Adipose tissue (tissue), 3 donors: Measurements from ENCODE around the gene ERN1. TPM values are rescaled to one million over a fixed set of nuclear protein-coding genes. Genes with fewer than 3 reads are reported as not detected.

Experiments used
- H3K27ac ChIP-seq: one replicate; pipeline ENCODE4 v1.5.1; 2013; ENCODE audit warnings: low read depth, low read length
- WGBS, 3 donors: extraction: QIAGEN DNeasy Blood & Tissue Kit; methylation state at CpG; one replicate each; pipeline ENCODE4 v1.1.7; 2013; 5-methylcytosine and 5-hydroxymethylcytosine counted together
- polyA plus RNA-seq, 3 donors: library from polyadenylated mRNA; stranded (reverse); fragments of 200-250 nt; gene quantifications; one replicate each; pipeline ENCODE4 v1.2.3, GENCODE V29; 2013
- donor health status: healthy with polysubstance abuse.
- donor health status: Bipolar disorder and iron deficiency.
- donor health status: healthy.

Gene ERN1
- polyA plus RNA-seq, 3 donors, result 2.0 to 26.5 (median 9.3) TPM

- no peak overlapping the region for H3K27ac ChIP-seq
- WGBS, 3 donors, result 84 to 91% (median 91%) methylated on average over 3 of the region's 3 CpGs
These were observed 49.7 kb downstream of the ERN1 start for GRCh38 chr17:64080174-64080618.

GRCh38 chr17:64077379-64077778 is 52.6 kb downstream of the ERN1 start:
- H3K27ac ChIP-seq, result no peak overlapping the region
- 75 to 78% (median 76%) methylated on average over 11 of the region's 11 CpGs for WGBS, 3 donors

GRCh38 chr17:64075913-64076312 is 54.0 kb downstream of the ERN1 start:
- WGBS, 3 donors, result 48 to 57% (median 56%) methylated on average over 3 of the region's 3 CpGs
- H3K27ac ChIP-seq, result no peak overlapping the region

DNA sequence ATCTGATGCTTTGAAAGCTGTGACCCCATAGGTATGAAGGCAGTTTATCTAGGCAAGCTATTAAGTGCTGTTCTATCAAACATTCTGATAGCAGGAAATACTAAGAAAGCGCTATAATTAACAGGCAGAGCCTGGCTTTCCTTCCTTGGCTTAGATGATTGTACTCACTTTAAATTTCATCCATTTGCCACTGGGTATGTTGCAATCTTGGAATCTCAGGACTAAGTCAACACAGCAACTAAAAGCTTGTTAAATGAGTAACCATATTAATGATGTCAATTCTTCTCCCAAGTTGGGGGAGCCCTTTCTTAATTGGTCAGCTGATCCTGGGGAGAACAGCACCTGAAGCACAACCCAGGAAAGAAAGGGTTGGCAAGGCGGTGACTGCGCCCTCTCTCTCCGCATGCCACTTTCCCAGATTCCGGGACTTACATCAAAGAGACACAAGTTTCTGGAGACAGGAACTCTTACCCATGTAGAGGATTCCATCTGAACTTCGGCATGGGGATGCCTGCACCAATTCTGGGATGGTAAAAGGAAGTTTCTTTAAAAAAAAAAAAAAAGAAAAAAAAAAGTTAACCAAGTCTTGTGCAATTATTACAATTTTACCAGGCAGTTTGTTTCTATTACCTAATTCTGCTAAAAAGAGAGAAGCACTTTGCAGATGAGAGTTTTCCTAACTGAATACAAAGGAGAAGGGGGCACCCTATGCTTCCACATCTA is 55.1 kb downstream of the ERN1 start:
- WGBS, 3 donors, result 32 to 57% (median 51%) methylated on average over 6 of the region's 6 CpGs
- no peak overlapping the region for H3K27ac ChIP-seq

DNA sequence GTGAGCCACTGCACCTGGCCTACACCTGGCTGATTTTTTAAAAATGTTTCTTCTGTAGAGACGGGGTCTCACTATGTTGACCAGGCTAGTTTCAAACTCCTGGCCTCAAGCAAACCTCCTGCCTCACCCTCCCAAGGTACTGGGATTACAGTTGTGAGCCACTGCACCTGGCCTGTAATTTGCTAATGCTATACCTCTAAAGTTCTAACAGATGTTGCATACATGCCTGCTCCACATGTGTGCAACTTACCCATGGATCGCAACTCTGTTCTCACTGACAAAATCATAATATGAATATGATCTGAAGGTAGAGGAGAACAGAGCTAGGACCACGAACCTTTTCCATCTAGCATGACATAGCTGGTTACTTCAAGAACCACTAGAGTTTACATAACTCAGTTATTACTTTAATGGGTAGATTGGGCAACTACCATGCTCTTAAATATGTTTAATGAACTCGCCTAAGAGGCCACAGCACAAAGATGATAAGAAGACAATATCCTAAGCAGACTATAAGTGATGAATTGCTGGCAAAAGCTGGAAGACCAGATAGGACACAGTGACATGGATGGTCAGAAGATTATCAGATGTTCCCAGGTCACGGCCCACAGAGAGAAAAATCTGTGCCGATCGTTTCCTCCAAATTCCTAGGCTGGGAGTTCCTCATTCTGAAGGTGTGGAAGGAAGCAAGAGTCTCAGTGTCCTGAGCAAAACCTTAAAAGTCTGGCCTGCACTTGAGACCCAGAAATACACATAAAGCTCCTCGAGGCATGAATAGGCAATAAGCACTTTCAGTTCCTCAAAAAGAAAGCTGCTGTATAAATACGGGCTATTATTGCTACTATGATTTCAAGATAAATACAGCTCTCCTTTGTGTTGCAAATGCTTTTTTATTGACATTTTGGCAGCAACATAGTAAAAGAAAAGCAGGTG is 55.9 kb downstream of the ERN1 start:
- H3K27ac ChIP-seq, result no peak overlapping the region
- WGBS, 3 donors, result 39 to 63% (median 53%) methylated on average over 9 of the region's 9 CpGs

- no peak overlapping the region for H3K27ac ChIP-seq
- 99 to 100% (median 100%) methylated on average over 3 of the region's 3 CpGs for WGBS, 3 donors
These were observed 58.8 kb downstream of the ERN1 start for GRCh38 chr17:64071111-64071510.

- WGBS, 3 donors, result 96 to 98% (median 98%) methylated on average over 3 of the region's 3 CpGs
These were observed 59.7 kb downstream of the ERN1 start for GRCh38 chr17:64070213-64070612.

GRCh38 chr17:64069143-64069542 is 60.8 kb downstream of the ERN1 start:
- no peak overlapping the region for H3K27ac ChIP-seq
- 98 to 100% (median 100%) methylated on average over 1 of the region's 1 CpG for WGBS, 3 donors

More at GRCh38 chr17:64070213-64070612, 59.7 kb downstream of the ERN1 start:
- H3K27ac ChIP-seq, result no peak overlapping the region

GRCh38 chr17:64067657-64068056 is 62.3 kb downstream of the ERN1 start:
- WGBS, 3 donors, result 86 to 88% (median 87%) methylated on average over 3 of the region's 3 CpGs
- no peak overlapping the region for H3K27ac ChIP-seq

DNA sequence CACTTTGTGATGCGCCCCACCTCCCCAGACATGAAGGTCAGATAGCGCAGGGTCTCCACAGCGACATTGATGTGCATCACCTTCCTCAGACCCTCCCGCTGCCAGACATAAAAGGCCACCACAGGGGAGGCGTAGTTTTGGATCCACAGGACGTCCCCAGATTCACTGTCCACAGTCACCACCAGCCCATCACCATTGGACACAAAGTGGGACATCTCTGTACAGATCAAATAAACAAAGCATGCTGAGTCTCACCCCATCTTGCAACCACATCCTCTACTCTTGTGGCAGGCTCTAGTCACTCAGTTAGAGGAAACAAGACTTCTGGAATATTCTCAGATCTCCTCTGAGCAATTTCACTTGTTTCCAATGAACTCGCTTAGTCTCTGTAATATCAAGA is 63.2 kb downstream of the ERN1 start:
- H3K27ac ChIP-seq, result no peak overlapping the region
- WGBS, 3 donors, result 83 to 92% (median 91%) methylated on average over 7 of the region's 7 CpGs

GRCh38 chr17:64065161-64065560 is 64.8 kb downstream of the ERN1 start:
- 84 to 93% (median 84%) methylated on average over 8 of the region's 8 CpGs for WGBS, 3 donors
- H3K27ac ChIP-seq, result no peak overlapping the region

DNA sequence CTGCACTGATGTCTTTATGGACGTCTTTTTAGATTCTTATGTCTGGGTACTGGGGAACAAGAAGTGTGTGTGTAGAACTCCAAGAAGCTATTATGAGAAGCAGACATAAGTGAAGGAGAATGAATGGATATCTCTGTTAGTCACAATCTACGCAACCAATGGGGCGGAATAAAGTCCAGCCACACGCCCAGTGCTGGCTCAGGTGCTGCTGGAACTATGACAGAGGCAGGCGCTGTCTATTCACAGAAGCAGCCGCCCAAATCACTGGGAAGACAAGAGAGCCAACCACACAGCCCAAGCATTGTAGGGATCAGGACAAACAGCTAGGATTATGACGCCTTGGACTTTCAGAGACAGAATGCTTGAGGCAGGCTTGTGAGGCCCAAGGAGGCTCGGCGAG is 65.6 kb downstream of the ERN1 start:
- no peak overlapping the region for H3K27ac ChIP-seq
- 53 to 86% (median 79%) methylated on average over 9 of the region's 9 CpGs for WGBS, 3 donors

DNA sequence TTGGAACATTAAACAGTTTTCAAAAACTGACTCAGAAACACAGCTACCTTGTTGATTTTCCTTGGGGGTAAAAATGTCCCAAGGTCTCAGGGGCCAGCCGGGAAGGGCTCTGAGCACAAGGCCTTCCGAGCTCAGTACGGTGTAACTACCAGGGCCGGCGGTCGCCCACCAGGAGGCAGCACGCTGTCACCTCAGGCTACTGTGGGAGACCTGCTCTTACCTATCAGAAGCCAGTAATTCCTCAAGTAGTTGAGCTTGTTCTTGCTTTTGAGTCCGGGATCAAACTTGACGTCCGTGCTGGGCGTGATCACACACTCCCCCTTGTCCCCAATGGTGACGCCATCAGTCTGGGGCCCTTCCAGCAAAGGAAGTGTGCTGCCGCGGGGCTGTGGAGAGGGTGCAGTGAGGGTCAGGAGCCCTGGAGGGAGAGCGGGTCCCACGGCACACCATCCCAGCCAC is 66.1 kb downstream of the ERN1 start:
- 32 to 51% (median 50%) methylated on average over 16 of the region's 16 CpGs for WGBS, 3 donors
- H3K27ac ChIP-seq, result no peak overlapping the region

DNA sequence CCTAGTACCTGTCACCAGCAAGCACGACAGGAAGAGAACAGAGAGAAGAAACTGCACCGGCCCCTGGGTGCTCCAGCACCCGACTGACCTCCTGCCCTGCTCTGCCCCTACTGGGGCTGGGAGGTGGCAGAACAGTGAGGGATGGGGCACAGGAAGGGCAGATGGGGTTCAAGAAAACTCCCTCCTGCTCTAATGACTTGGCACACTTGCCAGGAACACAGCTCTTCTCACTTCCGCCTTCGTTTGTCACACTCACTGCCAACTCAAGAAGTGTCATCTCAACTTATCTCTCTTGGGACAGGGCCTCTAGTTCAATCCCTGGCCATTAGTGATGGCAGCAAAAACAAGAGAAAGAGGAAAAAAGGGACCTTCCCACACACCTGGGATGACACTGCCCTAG is 66.9 kb downstream of the ERN1 start:
- no peak overlapping the region for H3K27ac ChIP-seq
- WGBS, 3 donors, result 57 to 72% (median 67%) methylated on average over 5 of the region's 5 CpGs

DNA sequence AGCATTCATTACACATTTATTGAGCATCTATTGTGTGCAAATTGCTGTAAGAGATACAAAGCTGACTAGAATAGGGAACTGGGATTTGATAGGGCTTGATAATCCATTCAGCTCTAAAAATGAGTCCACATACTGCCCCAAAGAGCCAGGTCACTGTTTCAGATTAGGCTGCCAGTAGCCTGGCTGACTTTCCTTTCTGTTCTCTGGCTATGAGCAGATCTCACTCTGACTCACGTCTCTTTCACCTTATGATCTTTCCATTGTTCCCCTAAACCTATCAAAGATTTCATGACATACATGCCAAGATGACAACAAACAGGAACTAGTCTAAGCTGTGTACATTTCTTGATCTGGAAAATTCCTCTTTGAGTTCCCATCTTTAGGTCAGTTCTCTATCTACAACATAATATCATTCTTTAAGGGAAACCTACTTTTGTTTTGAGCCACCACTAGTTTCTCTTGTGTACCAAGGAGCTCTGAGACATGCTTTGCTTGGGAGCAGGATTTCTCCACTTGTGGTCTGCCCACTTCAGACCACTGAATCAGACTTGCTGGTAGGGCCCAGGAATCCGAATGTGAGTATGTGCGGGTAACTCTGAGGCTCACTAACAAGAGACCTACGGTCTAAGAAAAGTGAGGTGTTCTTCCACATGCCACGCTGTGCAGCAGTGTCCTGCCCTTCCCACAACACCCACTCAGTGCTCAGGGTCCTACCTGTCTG is 68.6 kb downstream of the ERN1 start:
- 85 to 88% (median 86%) methylated on average over 5 of the region's 5 CpGs for WGBS, 3 donors
- H3K27ac ChIP-seq, result no peak overlapping the region

GRCh38 chr17:64060331-64060730 is 69.6 kb downstream of the ERN1 start:
- WGBS, 3 donors, result 51 to 85% (median 62%) methylated on average over 5 of the region's 5 CpGs
- H3K27ac ChIP-seq, result no peak overlapping the region

DNA sequence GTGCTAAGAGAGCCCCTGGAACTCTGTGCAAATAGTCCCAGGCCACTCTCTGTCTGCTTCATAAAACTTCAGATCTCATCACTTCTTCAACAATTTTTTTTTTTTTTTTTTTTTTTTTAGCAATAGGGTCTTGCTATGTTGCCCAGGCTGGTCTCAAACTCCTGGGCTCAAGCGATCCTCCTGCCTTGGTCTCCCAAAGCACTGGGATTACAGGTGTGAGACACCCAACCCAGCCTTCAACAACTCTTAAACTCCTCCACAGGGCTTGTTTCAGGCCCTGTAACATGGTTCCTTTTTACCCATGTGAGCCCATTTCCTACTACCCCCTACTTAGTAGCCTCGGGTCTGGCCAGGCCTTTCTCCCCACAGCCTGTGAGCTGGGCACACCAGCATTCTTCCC is 70.2 kb downstream of the ERN1 start:
- WGBS, 3 donors, result 87 to 100% (median 87%) methylated on average over 2 of the region's 2 CpGs
- no peak overlapping the region for H3K27ac ChIP-seq

DNA sequence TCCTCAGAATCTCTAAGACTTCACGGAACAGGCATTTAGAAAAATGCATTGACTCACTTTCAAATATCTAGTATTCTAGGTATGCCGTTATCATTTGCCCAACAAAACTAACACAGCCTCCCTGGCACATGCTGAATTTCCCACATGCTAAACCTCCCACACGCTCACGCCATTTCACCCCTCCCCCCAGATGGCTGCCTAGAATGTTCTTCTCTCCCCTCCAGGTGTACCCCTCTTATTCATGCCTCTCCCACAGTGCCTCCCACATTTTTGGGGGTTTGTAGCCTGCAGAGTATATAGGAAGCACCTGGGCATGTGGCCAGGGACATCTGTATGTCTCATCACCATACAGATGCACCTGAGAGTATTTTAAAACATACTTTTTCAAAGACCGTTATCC is 71.3 kb downstream of the ERN1 start:
- WGBS, 3 donors, result 39 to 83% (median 83%) methylated on average over 5 of the region's 5 CpGs
- H3K27ac ChIP-seq, result no peak overlapping the region
